NCI-H1436 (cell line): ENCODE results near the gene CSF3.

ENCODE experiments used
- DNase-seq: peaks from one replicate; lab custom pipeline; 2025; lab: John Stamatoyannopoulos, UW

The CSF3 gene

GRCh38 chr17:40024901-40025300 lies 9.7 kb downstream of the CSF3 start:
- DNase-seq, result no peak

- no peak for DNase-seq
Measured at GRCh38 chr17:40025559-40025958, 10.3 kb downstream of the CSF3 start.

GRCh38 chr17:40025991-40026815 lies 11.0 kb downstream of the CSF3 start:
- DNase-seq, result no peak

- peak; percentile 82 for DNase-seq
Measured at GRCh38 chr17:40026816-40027613, 11.8 kb downstream of the CSF3 start.

GRCh38 chr17:40027614-40028012 lies 12.4 kb downstream of the CSF3 start:
- no peak for DNase-seq

GRCh38 chr17:40028595-40028994 lies 13.4 kb downstream of the CSF3 start:
- DNase-seq, result no peak

- no peak for DNase-seq
Measured at GRCh38 chr17:40031706-40032105, 16.5 kb downstream of the CSF3 start.

GRCh38 chr17:40032322-40033320 lies 17.4 kb downstream of the CSF3 start:
- no peak for DNase-seq

- DNase-seq, result no peak
Measured at GRCh38 chr17:40033339-40033738, 18.1 kb downstream of the CSF3 start.

GRCh38 chr17:40034426-40035161 lies 19.4 kb downstream of the CSF3 start:
- DNase-seq, result no peak

- DNase-seq, result no peak
Measured at GRCh38 chr17:40035162-40035559, 19.9 kb downstream of the CSF3 start.

- no peak for DNase-seq
Measured at GRCh38 chr17:40038882-40039513, 23.8 kb downstream of the CSF3 start.

- DNase-seq, result no peak
Measured at GRCh38 chr17:40041196-40041595, 26.0 kb downstream of the CSF3 start.

GRCh38 chr17:40056379-40057015 lies 41.3 kb downstream of the CSF3 start:
- DNase-seq, result no peak

GRCh38 chr17:40058186-40058784 lies 43.0 kb downstream of the CSF3 start:
- DNase-seq, result no peak

GRCh38 chr17:40058865-40059264 lies 43.6 kb downstream of the CSF3 start:
- DNase-seq, result no peak

GRCh38 chr17:40059729-40060475 lies 44.7 kb downstream of the CSF3 start:
- no peak for DNase-seq

GRCh38 chr17:40060887-40061608 lies 45.8 kb downstream of the CSF3 start:
- DNase-seq, result no peak
